Endodermal cell (in vitro differentiated cells): ENCODE measurements around the gene CCL5. TPM values are rescaled to one million over a fixed set of nuclear protein-coding genes. Genes with fewer than 3 reads are reported as not detected.

Source experiments
- DNase-seq: peaks from one replicate; pipeline ENCODE4 v3.0.0-alpha.2; 2017
- H3K27ac ChIP-seq: 2 replicates; pipeline ENCODE4 v1.5.1; 2013; ENCODE audit warnings: mild to moderate bottlenecking, low read depth, low read length, moderate library complexity
- H3K27me3 ChIP-seq: 2 replicates; pipeline ENCODE4 v1.6.1; 2013; ENCODE audit warnings: mild to moderate bottlenecking, low read length, moderate library complexity; ENCODE audit not compliant: insufficient read depth, control insufficient read depth, poor library complexity, severe bottlenecking
- H3K36me3 ChIP-seq: 2 replicates; pipeline ENCODE4 v1.7.0; 2013; ENCODE audit warnings: mild to moderate bottlenecking, low read length, moderate library complexity; ENCODE audit not compliant: control insufficient read depth, insufficient read depth
- H3K4me1 ChIP-seq: one replicate; pipeline ENCODE4 v1.7.0; 2013; ENCODE audit warnings: low read length; ENCODE audit not compliant: control insufficient read depth, insufficient read depth
- H3K4me3 ChIP-seq: 2 replicates; pipeline ENCODE4 v1.5.1; 2013; ENCODE audit warnings: mild to moderate bottlenecking, low read length, moderate library complexity
- H3K9ac ChIP-seq: 2 replicates; pipeline ENCODE4 v1.6.1; 2013; ENCODE audit warnings: mild to moderate bottlenecking, low read length, moderate library complexity; ENCODE audit not compliant: poor library complexity, severe bottlenecking; ENCODE audit errors: extremely low read depth
- H3K9me3 ChIP-seq: 2 replicates; pipeline ENCODE4 v1.6.1; 2013; ENCODE audit warnings: mild to moderate bottlenecking, low read length, moderate library complexity; ENCODE audit not compliant: control insufficient read depth
- H3K27ac Mint-ChIP-seq: 2 replicates; pipeline ENCODE4 v1.8.0; 2020; ENCODE audit warnings: mixed read lengths
- H3K27me3 Mint-ChIP-seq: 2 replicates; pipeline ENCODE4 v1.8.0; 2021; ENCODE audit warnings: mild to moderate bottlenecking, mixed read lengths; ENCODE audit not compliant: insufficient read depth
- H3K36me3 Mint-ChIP-seq: 2 replicates; pipeline ENCODE4 v1.8.0; 2020; ENCODE audit warnings: low read depth, mixed read lengths
- H3K4me1 Mint-ChIP-seq: 2 replicates; pipeline ENCODE4 v1.8.0; 2020; ENCODE audit warnings: mixed read lengths
- H3K4me3 Mint-ChIP-seq: 2 replicates; pipeline ENCODE4 v1.8.0; 2020; ENCODE audit warnings: mild to moderate bottlenecking, moderate library complexity, mixed read lengths
- H3K9me3 Mint-ChIP-seq: 2 replicates; pipeline ENCODE4 v1.8.0; 2020; ENCODE audit warnings: mild to moderate bottlenecking, mixed read lengths
- CTCF ChIP-seq: fragments of 200-600 bp; sonication (generic); conservative IDR thresholded peaks from 2 replicates; pipeline ENCODE4 v1.5.0; 2021; ENCODE audit warnings: antibody characterized with exemption, mild to moderate bottlenecking
- WGBS, 2 experiments: methylation state at CpG; one replicate each; pipeline versions ENCODE4 v1.1.5 to v1.1.7; 2013; ENCODE audit warnings: missing lambda C conversion rate in 2 of 2, mixed read lengths in 1 of 2; ENCODE audit not compliant: insufficient coverage in 1 of 2, insufficient read length in 1 of 2; 5-methylcytosine and 5-hydroxymethylcytosine counted together
- total RNA-seq, 2 donors: library from RNA; stranded (reverse); fragmentation: NEBNext Ultra II Directional in 1 of 2; extraction: Animal tissue kit (Norgen Biotek cat#: 25700) in 1 of 2; gene quantifications; 2 replicates in 1 of 2; 3 replicates in 1 of 2; pipeline ENCODE4 v1.2.1, GENCODE V29; 2021

The CCL5 gene
- total RNA-seq, 2 donors from 2014 or later, result not detected

- Mint-ChIP-seq H3K36me3 (no peaks in the 10 kb centered on the region), H3K9me3 (no peaks in the 10 kb centered on the region), H3K4me3 (no peak overlapping the region), H3K27me3 (peaks cover 2% of the 10 kb centered on the region), H3K27ac (no peak overlapping the region), H3K4me1 (no peaks in the 10 kb centered on the region)
- Histone ChIP-seq H3K36me3 (no peaks in the 10 kb centered on the region), H3K9me3 (no peaks in the 10 kb centered on the region), H3K4me1 (no peaks in the 10 kb centered on the region), H3K4me3 (no peak overlapping the region), H3K9ac (no peak overlapping the region), H3K27me3 (no peaks in the 10 kb centered on the region), H3K27ac (no peak overlapping the region)
- no peak for DNase-seq
- TF ChIP-seq CTCF, result no peak
Observed at GRCh38 chr17:35877345-35878029, 2.7 kb downstream of the CCL5 start.

GRCh38 chr17:35876534-35876933 lies 3.6 kb downstream of the CCL5 start:
- no peaks in the 10 kb centered on the region for H3K4me1 ChIP-seq
- H3K36me3 Mint-ChIP-seq, result no peaks in the 10 kb centered on the region
- no peak for TF ChIP-seq CTCF
- H3K27me3 Mint-ChIP-seq, result peaks cover 2% of the 10 kb centered on the region
- H3K27me3 ChIP-seq, result no peaks in the 10 kb centered on the region
- no peak overlapping the region for H3K27ac Mint-ChIP-seq
- DNase-seq, result no peak
- no peaks in the 10 kb centered on the region for H3K36me3 ChIP-seq
- no peak overlapping the region for H3K9ac ChIP-seq
- no peaks in the 10 kb centered on the region for H3K9me3 ChIP-seq
- H3K4me3 Mint-ChIP-seq, result no peak overlapping the region
- no peaks in the 10 kb centered on the region for H3K4me1 Mint-ChIP-seq
- H3K27ac ChIP-seq, result no peak overlapping the region
- 88 to 93% methylated on average over 3 of the region's 3 CpGs for whole genome bisulfite sequencing, 2 experiments
- H3K4me3 ChIP-seq, result no peak overlapping the region
- H3K9me3 Mint-ChIP-seq, result no peaks in the 10 kb centered on the region

- Mint-ChIP-seq H3K4me1 (no peaks in the 10 kb centered on the region), H3K27me3 (peaks cover 2% of the 10 kb centered on the region), H3K9me3 (no peaks in the 10 kb centered on the region), H3K36me3 (no peaks in the 10 kb centered on the region), H3K4me3 (no peak overlapping the region), H3K27ac (no peak overlapping the region)
- Histone ChIP-seq H3K27me3 (no peaks in the 10 kb centered on the region), H3K9me3 (no peaks in the 10 kb centered on the region), H3K36me3 (no peaks in the 10 kb centered on the region), H3K4me3 (no peak overlapping the region), H3K27ac (no peak overlapping the region), H3K4me1 (no peaks in the 10 kb centered on the region), H3K9ac (no peak overlapping the region)
- no peak for TF ChIP-seq CTCF
- 100% methylated on average over 1 of the region's 3 CpGs; no CpG with 5 or more reads in 1 of the 2 experiments for WGBS, 2 experiments
- DNase-seq, result no peak
Observed at GRCh38 chr17:35875800-35876139, 4.4 kb downstream of the CCL5 start.
